C4-2B (cell line): ENCODE results near the gene WWP2.

Experiments
- CTCF ChIP-seq: fragments of 450-650 bp; conservative IDR thresholded peaks from 2 replicates; pipeline ENCODE4 v1.5.1; 2017; ENCODE audit warnings: mild to moderate bottlenecking
- ZFX ChIP-seq: fragments of 450-650 bp; IDR thresholded peaks from 2 replicates; pipeline ENCODE4 v1.6.1; 2017

- TF ChIP-seq CTCF (no peak), ZFX (no peak)
These were observed 155.2 kb downstream of the WWP2 start for GRCh38 chr16:69917311-69917710.
